ENCODE data around the gene ALDH18A1. TPM values are rescaled to one million over a fixed set of nuclear protein-coding genes. Genes with fewer than 3 reads are reported as not detected.

The ALDH18A1 gene
- polyA plus RNA-seq, 1 donor (not counting 4 experiments of a cell fraction or from before 2014, with no cell fraction given): 53.4 TPM

DNA sequence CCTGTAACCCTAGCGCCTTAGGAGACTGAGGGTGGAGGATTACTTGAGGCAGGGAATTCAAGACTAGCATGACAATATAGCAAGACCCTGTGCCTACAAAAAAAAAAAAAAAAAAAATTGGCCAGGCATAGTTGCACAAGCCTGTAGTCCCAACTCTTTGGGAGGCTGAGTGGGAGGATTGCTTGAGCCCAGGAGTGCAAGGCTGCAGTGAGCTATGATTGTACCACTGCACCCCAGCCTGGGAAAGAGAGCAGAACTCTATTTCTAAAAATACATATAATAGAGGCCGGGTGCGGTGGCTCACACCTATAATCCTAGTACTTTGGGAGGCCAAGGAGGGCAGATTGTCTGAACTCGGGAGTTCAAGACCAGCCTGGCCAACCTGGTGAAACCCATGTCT is 85.1 kb downstream of the ALDH18A1 start:
- Histone ChIP-seq H3K9ac (ENCODE audit: control insufficient read depth, extremely low read depth, insufficient read depth, low read length) (no peak overlapping the region), H3K27ac (ENCODE audit: control insufficient read depth, insufficient read depth, low read length) (no peak overlapping the region), H3K4me2 (ENCODE audit: control insufficient read depth, extremely low read depth, insufficient read depth, low read depth, low read length) (no peak overlapping the region), H3K4me1 (ENCODE audit: control insufficient read depth, extremely low read depth, insufficient read depth, low read length) (no peaks in the 10 kb centered on the region), H3K4me3 (ENCODE audit: control insufficient read depth in 2 of 3, extremely low read depth in 1 of 3, insufficient read depth in 2 of 3, low read depth in 1 of 3, low read length in 3 of 3) (no peak overlapping the region), H4K20me1 (ENCODE audit: control insufficient read depth, extremely low read depth, insufficient read depth, low read length) (no peaks in the 10 kb centered on the region), H3K9me1 (ENCODE audit: control insufficient read depth, extremely low read depth, insufficient read depth, low read length) (no peaks in the 10 kb centered on the region), H3K36me3 (ENCODE audit: control insufficient read depth in 2 of 2, extremely low read depth in 1 of 2, insufficient read depth in 2 of 2, low read length in 2 of 2) (no peaks in the 10 kb centered on the region), H2AFZ (ENCODE audit: control insufficient read depth, low read length) (no peak overlapping the region), H3K9me3 (ENCODE audit: control insufficient read depth, low read depth, low read length) (no peaks in the 10 kb centered on the region), H3K27me3 (ENCODE audit: control insufficient read depth, extremely low read depth, insufficient read depth, low read length) (no peaks in the 10 kb centered on the region), H3K79me2 (ENCODE audit: control insufficient read depth, insufficient read depth, low read length) (no peaks in the 10 kb centered on the region)
- DNase-seq (ENCODE audit: low read depth, low spot score) (no peak), FAIRE-seq (no peak)
- dilution Hi-C loops (cut with MboI; ENCODE audit: extremely low pct_ligation_motif_present, low sequenced_read_pairs): no loop called here
- TF ChIP-seq, protein P1, sequence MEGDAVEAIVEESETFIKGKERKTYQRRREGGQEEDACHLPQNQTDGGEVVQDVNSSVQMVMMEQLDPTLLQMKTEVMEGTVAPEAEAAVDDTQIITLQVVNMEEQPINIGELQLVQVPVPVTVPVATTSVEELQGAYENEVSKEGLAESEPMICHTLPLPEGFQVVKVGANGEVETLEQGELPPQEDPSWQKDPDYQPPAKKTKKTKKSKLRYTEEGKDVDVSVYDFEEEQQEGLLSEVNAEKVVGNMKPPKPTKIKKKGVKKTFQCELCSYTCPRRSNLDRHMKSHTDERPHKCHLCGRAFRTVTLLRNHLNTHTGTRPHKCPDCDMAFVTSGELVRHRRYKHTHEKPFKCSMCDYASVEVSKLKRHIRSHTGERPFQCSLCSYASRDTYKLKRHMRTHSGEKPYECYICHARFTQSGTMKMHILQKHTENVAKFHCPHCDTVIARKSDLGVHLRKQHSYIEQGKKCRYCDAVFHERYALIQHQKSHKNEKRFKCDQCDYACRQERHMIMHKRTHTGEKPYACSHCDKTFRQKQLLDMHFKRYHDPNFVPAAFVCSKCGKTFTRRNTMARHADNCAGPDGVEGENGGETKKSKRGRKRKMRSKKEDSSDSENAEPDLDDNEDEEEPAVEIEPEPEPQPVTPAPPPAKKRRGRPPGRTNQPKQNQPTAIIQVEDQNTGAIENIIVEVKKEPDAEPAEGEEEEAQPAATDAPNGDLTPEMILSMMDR (optimal IDR thresholded peaks at IDR 0.05 in 1 of 3, IDR thresholded peaks at IDR 0.05 in 1 of 3, conservative IDR thresholded peaks at IDR 0.05 in 1 of 3; ENCODE audit: extremely low read depth in 1 of 3, insufficient read depth in 2 of 3, low read length in 3 of 3): no peak
- TF ChIP-seq EZH2 (IDR thresholded peaks at IDR 0.05; ENCODE audit: low read length): no peak

DNA sequence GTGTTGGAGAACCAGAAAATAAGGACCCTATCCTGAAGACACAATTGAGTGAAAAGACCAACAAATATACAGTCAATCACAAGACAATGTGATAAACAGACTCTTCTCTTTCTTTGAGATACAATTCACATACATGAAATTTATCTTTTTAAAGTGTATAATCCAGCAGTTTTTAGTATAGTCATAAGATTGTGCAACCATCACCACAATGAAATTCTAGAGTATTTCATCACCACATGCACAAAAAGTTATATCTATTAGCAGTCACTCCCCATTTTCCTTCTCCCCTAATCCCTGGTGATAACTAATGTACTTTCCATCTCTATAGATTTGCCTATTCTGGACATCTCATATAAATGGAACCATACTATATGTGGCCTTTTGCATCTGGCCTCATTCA is 87.1 kb downstream of the ALDH18A1 start:
- H3K79me2 ChIP-seq (ENCODE audit: control insufficient read depth, insufficient read depth, low read length): no peaks in the 10 kb centered on the region
- H3K9me1 ChIP-seq (ENCODE audit: control insufficient read depth, extremely low read depth, insufficient read depth, low read length): no peaks in the 10 kb centered on the region
- H3K9ac ChIP-seq (ENCODE audit: control insufficient read depth, extremely low read depth, insufficient read depth, low read length): no peak overlapping the region
- H3K4me2 ChIP-seq (ENCODE audit: control insufficient read depth, extremely low read depth, insufficient read depth, low read depth, low read length): no peak overlapping the region
- no peak overlapping the region for H3K4me3 ChIP-seq (ENCODE audit: control insufficient read depth in 2 of 3, extremely low read depth in 1 of 3, insufficient read depth in 2 of 3, low read depth in 1 of 3, low read length in 3 of 3)
- no peak overlapping the region for H3K27ac ChIP-seq (ENCODE audit: control insufficient read depth, insufficient read depth, low read length)
- TF ChIP-seq EZH2 (IDR thresholded peaks at IDR 0.05; ENCODE audit: low read length): no peak
- TF ChIP-seq, protein P1 (optimal IDR thresholded peaks at IDR 0.05 in 1 of 3, IDR thresholded peaks at IDR 0.05 in 1 of 3, conservative IDR thresholded peaks at IDR 0.05 in 1 of 3; ENCODE audit: extremely low read depth in 1 of 3, insufficient read depth in 2 of 3, low read length in 3 of 3): no peak
- H4K20me1 ChIP-seq (ENCODE audit: control insufficient read depth, extremely low read depth, insufficient read depth, low read length): no peaks in the 10 kb centered on the region
- no peak overlapping the region for H2AFZ ChIP-seq (ENCODE audit: control insufficient read depth, low read length)
- H3K9me3 ChIP-seq (ENCODE audit: control insufficient read depth, low read depth, low read length): no peaks in the 10 kb centered on the region
- H3K27me3 ChIP-seq (ENCODE audit: control insufficient read depth, extremely low read depth, insufficient read depth, low read length): no peaks in the 10 kb centered on the region
- FAIRE-seq: no peak
- DNase-seq (ENCODE audit: low read depth, low spot score): no peak
- no peaks in the 10 kb centered on the region for H3K4me1 ChIP-seq (ENCODE audit: control insufficient read depth, extremely low read depth, insufficient read depth, low read length)
- dilution Hi-C loops (cut with MboI; ENCODE audit: extremely low pct_ligation_motif_present, low sequenced_read_pairs): no loop called here
- no peaks in the 10 kb centered on the region for H3K36me3 ChIP-seq (ENCODE audit: control insufficient read depth in 2 of 2, extremely low read depth in 1 of 2, insufficient read depth in 2 of 2, low read length in 2 of 2)
